AG09319 (cell line): ENCODE data around the gene DDX39B.
"Not testable (repeated sequence)": the region's sequence is repeated elsewhere in the genome, so short reads cannot be mapped to it uniquely, and the experiment has no call there.

Source experiments
- DNase-seq: peaks from one replicate; pipeline ENCODE4 v3.0.0-alpha.2; 2010; ENCODE audit warnings: low read depth; ENCODE audit errors: extremely low read depth
- CTCF ChIP-seq: IDR thresholded peaks from 2 replicates; pipeline ENCODE4 v1.5.1; 2011; ENCODE audit warnings: low read depth, mild to moderate bottlenecking, inconsistent platforms, low read length, moderate library complexity

Gene DDX39B

GRCh38 chr6:31521835-31522234, 20.0 kb downstream of the DDX39B start:
- DNase-seq: no peak
- TF ChIP-seq CTCF: no peak

GRCh38 chr6:31513456-31514165, 28.2 kb downstream of the DDX39B start:
- no peak for DNase-seq
- no peak for TF ChIP-seq CTCF

GRCh38 chr6:31510007-31510406, 31.8 kb downstream of the DDX39B start:
- no peak for TF ChIP-seq CTCF
- no peak for DNase-seq

GRCh38 chr6:31509036-31509435, 32.8 kb downstream of the DDX39B start:
- DNase-seq: not testable (repeated sequence)

- no peak for TF ChIP-seq CTCF
- no peak for DNase-seq
Observed at GRCh38 chr6:31502586-31502985, 39.2 kb downstream of the DDX39B start.

GRCh38 chr6:31499648-31500047, 42.2 kb downstream of the DDX39B start:
- not testable (repeated sequence) for DNase-seq

- DNase-seq: no peak
- TF ChIP-seq CTCF: no peak
Observed at GRCh38 chr6:31498748-31499147, 43.1 kb downstream of the DDX39B start.

- TF ChIP-seq CTCF: no peak
- DNase-seq: no peak
Observed at GRCh38 chr6:31497531-31498476, 44.0 kb downstream of the DDX39B start, which contains the start of gene MICB. TSS of gene MICB (plus strand) at chr6:31498145. CDS start at chr6:31498194, 49 bp downstream.

GRCh38 chr6:31496826-31497225, 45.0 kb downstream of the DDX39B start:
- not testable (repeated sequence) for DNase-seq
